Peyer's patch (tissue), 4 donors: ENCODE measurements around the gene CCDC188. TPM values are rescaled to one million over a fixed set of nuclear protein-coding genes. Genes with fewer than 3 reads are reported as not detected.

ENCODE experiments used
- DNase-seq, 3 donors: peaks; one replicate each; pipeline ENCODE4 v3.0.0-alpha.2; 2017 to 2019
- H3K27ac ChIP-seq, 4 donors: fragments of 200-600 bp; sonication (generic); one replicate each; pipeline ENCODE4 v1.5.1; 2016 to 2019
- H3K27me3 ChIP-seq, 2 donors: fragments of 200-600 bp; sonication (generic); one replicate each; pipeline ENCODE4 v1.5.1; 2019
- H3K36me3 ChIP-seq, 3 donors: fragments of 200-600 bp; sonication (generic); one replicate each; pipeline ENCODE4 v1.5.1; 2016 to 2019
- H3K4me1 ChIP-seq, 4 donors: fragments of 200-600 bp; sonication (generic); one replicate each; pipeline ENCODE4 v1.5.1; 2016 to 2019
- H3K4me3 ChIP-seq, 4 donors: fragments of 200-600 bp; sonication (generic); 1 replicate in 3 of 4; 2 replicates in 1 of 4; pipeline ENCODE4 v1.5.1; 2016 to 2019; ENCODE audit warnings: mild to moderate bottlenecking in 1 of 4
- H3K9me3 ChIP-seq, 4 donors: fragments of 200-600 bp; sonication (generic); one replicate each; pipeline ENCODE4 v1.5.1; 2016 to 2019; ENCODE audit warnings: mild to moderate bottlenecking in 1 of 4
- POLR2A ChIP-seq, 2 donors: fragments of 450-650 bp; IDR thresholded peaks; one replicate each; pipeline ENCODE4 v1.5.1; 2017; ENCODE audit warnings: antibody characterized with exemption in 2 of 2, mild to moderate bottlenecking in 2 of 2, moderate library complexity in 2 of 2
- small RNA-seq, 2 donors: library from RNA; depleted of rRNA; stranded (forward); fragments of <200 nt; gene quantifications; one replicate each; pipeline ENCODE3, GENCODE V24; 2016
- total RNA-seq, 4 donors: library from RNA; depleted of rRNA; stranded (reverse); fragments of >200 nt; gene quantifications; one replicate each; pipeline ENCODE4 v1.1.0, GENCODE V29; 2016
- TF ChIP-seq, protein P1 (sequence below), 6 experiments: fragments of 450-650 bp in 4 of 6; fragments of 200-600 bp in 2 of 6; sonication (generic) in 1 of 6; IDR thresholded peaks; one replicate each; pipeline ENCODE4 v1.5.1; 2017 to 2019; ENCODE audit warnings: antibody characterized with exemption in 6 of 6, mild to moderate bottlenecking in 3 of 6, moderate library complexity in 1 of 6

The CCDC188 gene
- total RNA-seq, 4 donors from 2014 or later = 6.6 TPM; not detected in 3

DNA sequence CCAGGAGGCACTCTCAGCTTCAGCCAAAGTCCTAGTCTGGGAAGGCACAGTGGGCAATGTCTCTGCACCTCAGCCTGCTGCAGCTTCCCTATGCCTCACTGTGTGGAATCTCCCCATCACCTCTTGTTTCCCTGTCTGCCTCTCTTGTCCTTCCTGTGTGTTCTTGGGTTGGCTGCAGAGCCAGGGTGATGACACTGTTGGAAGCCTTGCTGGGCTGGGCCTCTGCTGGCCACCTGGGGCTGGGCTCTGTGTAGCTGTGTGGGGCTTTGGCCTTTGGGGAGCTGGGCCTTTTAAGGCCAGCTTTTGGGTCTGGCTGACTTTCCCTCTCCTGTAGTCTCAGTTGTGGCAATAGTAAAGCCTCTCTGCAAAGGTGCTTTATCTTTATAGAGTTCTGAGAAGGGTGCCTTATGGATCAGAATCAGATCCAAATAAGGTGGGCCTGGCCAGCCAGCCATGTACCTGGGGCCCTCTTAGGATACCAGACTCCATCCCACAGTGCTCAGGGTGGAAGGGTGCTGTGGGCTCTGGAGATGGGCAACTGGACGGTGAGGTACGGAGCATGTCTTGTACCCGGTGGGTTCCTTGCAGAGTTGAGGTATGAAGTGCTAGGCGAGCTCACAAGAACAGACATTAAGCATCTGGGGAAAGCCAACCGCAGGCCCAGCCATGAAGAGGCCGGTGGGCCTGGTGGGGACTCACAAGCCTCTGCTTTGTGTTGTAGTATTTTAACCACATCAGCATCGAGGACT, 45.2 kb downstream of the CCDC188 start:
- Histone ChIP-seq H3K36me3 (peaks cover 0 to 88% (median 0%) of the 10 kb centered on the region in 3 donors), H3K27ac (no peak overlapping the region), H3K9me3 (no peaks in the 10 kb centered on the region), H3K4me1 (no peaks in the 10 kb centered on the region), H3K27me3 (no peaks in the 10 kb centered on the region), H3K4me3 (no peak overlapping the region)
- no peak for TF ChIP-seq POLR2A (IDR thresholded peaks at IDR 0.05)
- TF ChIP-seq, protein P1, sequence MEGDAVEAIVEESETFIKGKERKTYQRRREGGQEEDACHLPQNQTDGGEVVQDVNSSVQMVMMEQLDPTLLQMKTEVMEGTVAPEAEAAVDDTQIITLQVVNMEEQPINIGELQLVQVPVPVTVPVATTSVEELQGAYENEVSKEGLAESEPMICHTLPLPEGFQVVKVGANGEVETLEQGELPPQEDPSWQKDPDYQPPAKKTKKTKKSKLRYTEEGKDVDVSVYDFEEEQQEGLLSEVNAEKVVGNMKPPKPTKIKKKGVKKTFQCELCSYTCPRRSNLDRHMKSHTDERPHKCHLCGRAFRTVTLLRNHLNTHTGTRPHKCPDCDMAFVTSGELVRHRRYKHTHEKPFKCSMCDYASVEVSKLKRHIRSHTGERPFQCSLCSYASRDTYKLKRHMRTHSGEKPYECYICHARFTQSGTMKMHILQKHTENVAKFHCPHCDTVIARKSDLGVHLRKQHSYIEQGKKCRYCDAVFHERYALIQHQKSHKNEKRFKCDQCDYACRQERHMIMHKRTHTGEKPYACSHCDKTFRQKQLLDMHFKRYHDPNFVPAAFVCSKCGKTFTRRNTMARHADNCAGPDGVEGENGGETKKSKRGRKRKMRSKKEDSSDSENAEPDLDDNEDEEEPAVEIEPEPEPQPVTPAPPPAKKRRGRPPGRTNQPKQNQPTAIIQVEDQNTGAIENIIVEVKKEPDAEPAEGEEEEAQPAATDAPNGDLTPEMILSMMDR (IDR thresholded peaks at IDR 0.05) = no peak
- DNase-seq = peak in 1 of 3 donors; percentile 43

DNA sequence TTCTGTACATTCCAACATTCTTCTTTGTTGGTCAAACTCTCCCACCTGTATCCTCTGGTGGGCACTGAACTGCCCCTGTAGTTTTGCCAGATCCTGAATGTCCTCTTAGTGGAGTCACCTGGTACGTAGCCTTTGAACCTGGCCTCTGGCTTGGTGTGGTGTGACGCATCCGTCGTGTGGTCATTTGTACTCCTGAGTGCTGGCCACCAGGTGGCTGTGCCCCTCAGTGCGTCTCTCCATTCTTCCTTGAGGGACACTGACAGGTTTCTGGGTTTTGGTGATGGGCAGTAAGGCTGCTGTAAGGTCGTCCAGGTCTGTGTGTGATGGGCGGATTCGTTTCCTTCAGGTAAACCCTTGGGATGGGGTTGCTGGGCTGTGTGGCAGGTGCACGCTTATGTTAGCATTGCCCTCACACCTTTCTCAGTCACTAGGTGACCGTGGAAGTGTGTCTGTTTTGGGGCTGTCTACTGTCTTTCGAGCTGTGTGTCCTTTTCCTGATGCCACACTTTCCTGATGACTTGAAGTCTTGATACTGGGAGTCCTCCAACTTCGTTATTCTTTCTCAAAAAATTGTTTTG, 48.6 kb downstream of the CCDC188 start:
- Histone ChIP-seq H3K4me1 (no peaks in the 10 kb centered on the region), H3K4me3 (no peak overlapping the region)

DNA sequence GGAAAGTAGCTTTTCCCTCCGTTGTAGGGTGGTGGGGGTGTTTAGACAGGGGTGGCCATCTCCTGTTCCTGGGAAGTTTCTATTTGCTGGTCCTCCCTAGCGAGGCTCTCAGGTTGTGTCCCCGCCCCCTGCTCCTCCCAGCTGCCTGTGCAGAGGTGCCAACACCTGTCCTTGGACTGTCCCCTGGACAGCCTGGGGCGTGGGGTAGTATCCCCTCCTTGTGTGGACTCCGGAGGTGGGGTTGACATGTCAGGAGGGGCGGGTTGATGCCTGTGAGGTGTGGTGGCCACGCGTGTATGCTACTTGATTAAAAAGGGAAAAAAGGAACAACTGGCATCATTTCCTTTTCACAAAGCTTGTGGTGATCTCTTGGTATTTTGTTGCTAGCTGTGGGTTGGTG, 49.2 kb downstream of the CCDC188 start:
- no peak overlapping the region for H3K27ac ChIP-seq
- no peak overlapping the region for H3K4me3 ChIP-seq
- no peak for TF ChIP-seq POLR2A (IDR thresholded peaks at IDR 0.05)
- TF ChIP-seq, protein P1 (IDR thresholded peaks at IDR 0.05) = no peak
- H3K9me3 ChIP-seq = no peaks in the 10 kb centered on the region
- no peak for DNase-seq
- no peaks in the 10 kb centered on the region for H3K4me1 ChIP-seq
- peaks cover 0 to 88% (median 0%) of the 10 kb centered on the region in 3 donors for H3K36me3 ChIP-seq
- no peaks in the 10 kb centered on the region for H3K27me3 ChIP-seq

More for the DNA sequence above, 48.6 kb downstream of the CCDC188 start:
- TF ChIP-seq, protein P1 (IDR thresholded peaks at IDR 0.05) = no peak
- no peak for TF ChIP-seq POLR2A (IDR thresholded peaks at IDR 0.05)
- no peaks in the 10 kb centered on the region for H3K9me3 ChIP-seq
- no peaks in the 10 kb centered on the region for H3K27me3 ChIP-seq
- H3K36me3 ChIP-seq = peaks cover 0 to 88% (median 0%) of the 10 kb centered on the region in 3 donors
- H3K27ac ChIP-seq = no peak overlapping the region
- DNase-seq = peak in 1 of 3 donors; percentile 34

DNA sequence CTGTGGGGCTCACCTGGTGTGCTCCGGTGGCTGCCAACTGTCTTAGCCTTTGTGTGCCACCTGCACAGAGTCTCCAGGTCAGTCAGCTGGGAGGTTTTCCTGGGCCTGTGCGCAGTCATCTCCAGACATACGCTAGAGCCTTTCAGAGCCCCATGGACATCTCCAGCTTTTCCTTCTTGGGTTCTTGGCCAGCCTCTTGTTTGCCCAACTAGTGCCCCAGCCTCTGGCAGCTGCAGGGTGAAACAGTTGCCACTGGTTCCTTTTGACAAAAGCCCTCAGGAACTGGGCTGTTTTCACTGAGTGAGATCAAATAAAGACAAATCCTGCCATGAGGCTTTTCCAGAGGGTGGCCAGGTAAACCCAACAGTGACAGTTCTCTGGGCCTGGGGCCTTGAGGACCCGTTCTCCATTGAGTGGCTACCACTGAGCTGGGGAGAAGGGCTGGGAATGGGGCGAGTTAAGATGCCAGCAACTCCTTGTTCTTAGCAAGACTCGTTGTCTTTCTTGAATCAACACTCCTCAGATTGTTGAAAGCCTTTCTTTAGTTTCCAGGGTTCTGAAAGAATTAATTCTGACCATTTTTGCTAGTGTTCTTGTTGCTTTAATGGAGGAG, 51.6 kb downstream of the CCDC188 start:
- Histone ChIP-seq H3K4me1 (no peaks in the 10 kb centered on the region), H3K36me3 (peaks cover 0 to 88% (median 0%) of the 10 kb centered on the region in 3 donors), H3K27ac (no peak overlapping the region), H3K4me3 (no peak overlapping the region), H3K9me3 (no peaks in the 10 kb centered on the region), H3K27me3 (no peaks in the 10 kb centered on the region)
- DNase-seq = no peak
- no peak for TF ChIP-seq POLR2A (IDR thresholded peaks at IDR 0.05)
- TF ChIP-seq, protein P1 (IDR thresholded peaks at IDR 0.05) = no peak

Small RNAs within 50 kb of the gene (small RNA-seq; reads per million reads assigned to genes)
- gene MIR6816 = 0 reads per million in 2 donors
- gene RF00599 = 0 reads per million in 2 donors

Other genes starting within 250 kb of the CCDC188 start
- 100 to 1,000 TPM in 3 of 4 donors, 10 to 100 TPM in 1; 89.1 to 149 (median 138) TPM for gene COMT, start 209.3 kb downstream of the CCDC188 start, total RNA-seq
- 10 to 100 TPM; 24.7 to 29.8 (median 27.2) TPM for gene TXNRD2, start 209.2 kb downstream of the CCDC188 start, total RNA-seq
- 10 to 100 TPM; 10.7 to 21.2 (median 18.4) TPM for gene ARVCF, start 134.2 kb downstream of the CCDC188 start, total RNA-seq
- gene TANGO2, start 129.9 kb downstream of the CCDC188 start, total RNA-seq = 10 to 100 TPM; 27.2 to 45.4 (median 41.0) TPM
- 100 to 1,000 TPM in 1 of 4 donors, 10 to 100 TPM in 3; 40.6 to 138 (median 64.9) TPM for gene DGCR8, start 70.8 kb downstream of the CCDC188 start, total RNA-seq
- 100 to 1,000 TPM; 103 to 203 (median 163) TPM for gene RANBP1, start 35.0 kb downstream of the CCDC188 start, total RNA-seq
- gene TRMT2A, start 33.8 kb downstream of the CCDC188 start, total RNA-seq = 100 to 1,000 TPM in 1 of 4 donors, 10 to 100 TPM in 3; 26.8 to 134 (median 86.9) TPM
- 10 to 100 TPM in 3 of 4 donors, 1 to 10 TPM in 1; 4.1 to 37.0 (median 22.6) TPM for gene ZDHHC8, start 19.3 kb downstream of the CCDC188 start, total RNA-seq
- gene RTN4R, start 117.3 kb upstream of the CCDC188 start, total RNA-seq = 1 to 10 TPM; 5.2 to 9.1 (median 5.7) TPM
- 10 to 100 TPM; 21.3 to 38.9 (median 31.9) TPM for gene DGCR6L, start 169.0 kb upstream of the CCDC188 start, total RNA-seq
- gene ZNF74, start 243.1 kb upstream of the CCDC188 start, total RNA-seq = 10 to 100 TPM in 2 of 4 donors, 1 to 10 TPM in 2; 2.1 to 12.0 (median 9.3) TPM